ENCODE measurements around the gene ICA1. TPM values are rescaled to one million over a fixed set of nuclear protein-coding genes. Genes with fewer than 3 reads are reported as not detected.

Gene ICA1
- total RNA-seq: 10 to 100 TPM; 34.8 to 57.4 (median 50.4) TPM
- 10 to 100 TPM; 35.8 to 74.4 TPM for polyA plus RNA-seq

- H3K9me3 ChIP-seq: no peaks in the 10 kb centered on the region
- FAIRE-seq: no peak
- DNase-seq: peak; percentile 81 to 93 (median 88)
- H3K4me3 ChIP-seq: peak within 1 kb of the TSS; percentile 72 to 85 (median 82)
- H3K36me3 ChIP-seq: no peaks in the 10 kb centered on the region
- peaks cover 0 to 17% (median 6%) of the 10 kb centered on the region in 3 donors for H3K4me1 ChIP-seq
- peak within 1 kb of the TSS; percentile 92 to 98 (median 96) for H3K27ac ChIP-seq
- TF ChIP-seq, protein P1, sequence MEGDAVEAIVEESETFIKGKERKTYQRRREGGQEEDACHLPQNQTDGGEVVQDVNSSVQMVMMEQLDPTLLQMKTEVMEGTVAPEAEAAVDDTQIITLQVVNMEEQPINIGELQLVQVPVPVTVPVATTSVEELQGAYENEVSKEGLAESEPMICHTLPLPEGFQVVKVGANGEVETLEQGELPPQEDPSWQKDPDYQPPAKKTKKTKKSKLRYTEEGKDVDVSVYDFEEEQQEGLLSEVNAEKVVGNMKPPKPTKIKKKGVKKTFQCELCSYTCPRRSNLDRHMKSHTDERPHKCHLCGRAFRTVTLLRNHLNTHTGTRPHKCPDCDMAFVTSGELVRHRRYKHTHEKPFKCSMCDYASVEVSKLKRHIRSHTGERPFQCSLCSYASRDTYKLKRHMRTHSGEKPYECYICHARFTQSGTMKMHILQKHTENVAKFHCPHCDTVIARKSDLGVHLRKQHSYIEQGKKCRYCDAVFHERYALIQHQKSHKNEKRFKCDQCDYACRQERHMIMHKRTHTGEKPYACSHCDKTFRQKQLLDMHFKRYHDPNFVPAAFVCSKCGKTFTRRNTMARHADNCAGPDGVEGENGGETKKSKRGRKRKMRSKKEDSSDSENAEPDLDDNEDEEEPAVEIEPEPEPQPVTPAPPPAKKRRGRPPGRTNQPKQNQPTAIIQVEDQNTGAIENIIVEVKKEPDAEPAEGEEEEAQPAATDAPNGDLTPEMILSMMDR (IDR thresholded peaks at IDR 0.05): no peak
- WGBS, 2 donors: 0 to 1% methylated on average over 67 to 109 of the region's 109 CpGs
- H3K27me3 ChIP-seq: no peaks in the 10 kb centered on the region
- intact Hi-C loops (cut with DNase I): no loop called here
- ATAC-seq: peak; percentile 79 to 89 (median 84)
Measured at GRCh38 chr7:8261711-8262695, at the start of gene ICA1. Gene ICA1, minus strand, starts transcription at chr7:8262167. Its CDS starts 26,241 bp downstream, at chr7:8235926.

GRCh38 chr7:8310876-8311275 lies 48.9 kb upstream of the ICA1 start:
- no peak for FAIRE-seq
- ATAC-seq: no peak
- no peak overlapping the region for H3K4me3 ChIP-seq
- intact Hi-C loops (cut with DNase I): no loop called here
- no peaks in the 10 kb centered on the region for H3K27me3 ChIP-seq
- no peaks in the 10 kb centered on the region for H3K9me3 ChIP-seq
- H3K4me1 ChIP-seq: no peaks in the 10 kb centered on the region
- TF ChIP-seq, protein P1 (IDR thresholded peaks at IDR 0.05): no peak
- 77 to 83% methylated on average over 1 of the region's 1 CpG for WGBS, 2 donors
- DNase-seq: no peak
- no peak overlapping the region for H3K27ac ChIP-seq
- H3K36me3 ChIP-seq: no peaks in the 10 kb centered on the region

GRCh38 chr7:8305625-8306388 lies 43.8 kb upstream of the ICA1 start:
- DNase-seq: no peak

GRCh38 chr7:8305104-8305503 lies 43.1 kb upstream of the ICA1 start:
- DNase-seq: no peak
- FAIRE-seq: no peak
- no peaks in the 10 kb centered on the region for H3K9me3 ChIP-seq
- WGBS, 2 donors: 43 to 54% methylated on average over 2 of the region's 2 CpGs
- no peaks in the 10 kb centered on the region for H3K4me1 ChIP-seq
- no peaks in the 10 kb centered on the region for H3K27me3 ChIP-seq
- no peak overlapping the region for H3K27ac ChIP-seq
- no peak overlapping the region for H3K4me3 ChIP-seq
- intact Hi-C loops (cut with DNase I): no loop called here
- TF ChIP-seq, protein P1 (IDR thresholded peaks at IDR 0.05): no peak
- no peak for ATAC-seq
- no peaks in the 10 kb centered on the region for H3K36me3 ChIP-seq

More at GRCh38 chr7:8305625-8306388, 43.8 kb upstream of the ICA1 start:
- TF ChIP-seq, protein P1 (IDR thresholded peaks at IDR 0.05): no peak
- intact Hi-C loops (cut with DNase I): no loop called here
- Histone ChIP-seq H3K27ac (no peak overlapping the region), H3K4me3 (no peak overlapping the region), H3K9me3 (no peaks in the 10 kb centered on the region), H3K36me3 (no peaks in the 10 kb centered on the region), H3K27me3 (no peaks in the 10 kb centered on the region), H3K4me1 (no peaks in the 10 kb centered on the region)
- FAIRE-seq (no peak), ATAC-seq (no peak)
- WGBS, 2 donors: 84 to 85% methylated on average over 10 of the region's 10 CpGs
